ENCODE data around the gene GRM7.

The GRM7 gene

GRCh38 chr3:7001370-7001769, 140.5 kb downstream of the GRM7 start:
- no peaks in the 10 kb centered on the region for H3K27me3 ChIP-seq (ENCODE audit: insufficient read depth, low read depth, severe bottlenecking)
- no peak overlapping the region for H3K27ac ChIP-seq
- TF ChIP-seq CTCF (IDR thresholded peaks at IDR 0.05; ENCODE audit: low read depth, low read length) = no peak
- peaks cover 4% of the 10 kb centered on the region for H3K9me3 ChIP-seq (ENCODE audit: severe bottlenecking)
- H3K4me3 ChIP-seq (ENCODE audit: low read depth, low read length) = no peak overlapping the region
- no peak for DNase-seq
- no peaks in the 10 kb centered on the region for H3K36me3 ChIP-seq

DNA sequence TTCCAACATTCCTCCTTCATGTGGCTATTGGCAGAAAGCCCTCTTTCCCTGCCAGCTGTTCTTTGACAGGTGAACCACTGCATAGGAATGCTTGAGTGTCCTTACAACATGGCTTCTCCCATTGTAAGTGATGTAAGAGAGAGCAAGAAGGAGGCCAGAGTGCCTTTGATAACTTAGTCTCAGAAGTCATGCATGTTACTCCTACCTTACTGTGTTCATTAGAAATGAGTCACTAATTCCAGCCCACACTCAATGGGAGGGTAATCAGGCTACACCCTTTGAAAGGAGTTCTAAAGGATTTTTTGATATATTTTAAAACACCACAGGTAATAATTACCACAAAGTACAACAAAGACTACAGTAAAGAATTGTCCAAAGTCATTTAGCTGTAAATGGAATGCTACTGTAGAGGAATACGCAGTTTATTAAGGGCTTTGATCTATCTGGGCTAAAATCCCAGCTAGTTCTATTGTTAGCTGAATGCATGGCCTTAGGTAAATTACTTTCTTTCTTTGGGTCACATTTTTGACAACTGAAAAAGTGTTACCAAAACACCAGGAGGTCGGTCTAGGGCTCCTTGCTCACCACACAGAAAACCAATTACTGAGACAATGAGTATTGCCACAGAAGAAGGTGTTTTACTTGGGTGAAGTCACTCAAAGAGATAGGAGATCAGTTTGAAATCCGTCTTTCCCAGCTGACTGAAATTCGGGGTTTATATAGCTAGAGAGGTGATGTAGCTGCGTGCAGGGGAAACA, 154.9 kb downstream of the GRM7 start:
- Histone ChIP-seq H3K4me3 (ENCODE audit: low read depth, low read length) (no peak overlapping the region), H3K27ac (no peak overlapping the region), H3K9me3 (ENCODE audit: severe bottlenecking) (no peaks in the 10 kb centered on the region), H3K36me3 (no peaks in the 10 kb centered on the region), H3K27me3 (ENCODE audit: insufficient read depth, low read depth, severe bottlenecking) (no peaks in the 10 kb centered on the region)
- no peak for TF ChIP-seq CTCF (IDR thresholded peaks at IDR 0.05; ENCODE audit: low read depth, low read length)
- DNase-seq = no peak

GRCh38 chr3:7025581-7026300, 164.8 kb downstream of the GRM7 start:
- no peaks in the 10 kb centered on the region for H3K36me3 ChIP-seq
- H3K27ac ChIP-seq = no peak overlapping the region
- H3K9me3 ChIP-seq (ENCODE audit: severe bottlenecking) = no peaks in the 10 kb centered on the region
- H3K4me3 ChIP-seq (ENCODE audit: low read depth, low read length) = no peak overlapping the region
- TF ChIP-seq CTCF (IDR thresholded peaks at IDR 0.05; ENCODE audit: low read depth, low read length) = no peak
- H3K27me3 ChIP-seq (ENCODE audit: insufficient read depth, low read depth, severe bottlenecking) = no peaks in the 10 kb centered on the region
- no peak for DNase-seq

GRCh38 chr3:7029562-7029961, 168.6 kb downstream of the GRM7 start:
- Histone ChIP-seq H3K27ac (no peak overlapping the region), H3K36me3 (no peaks in the 10 kb centered on the region), H3K27me3 (ENCODE audit: insufficient read depth, low read depth, severe bottlenecking) (no peaks in the 10 kb centered on the region), H3K9me3 (ENCODE audit: severe bottlenecking) (no peaks in the 10 kb centered on the region), H3K4me3 (ENCODE audit: low read depth, low read length) (no peak overlapping the region)
- TF ChIP-seq CTCF (IDR thresholded peaks at IDR 0.05; ENCODE audit: low read depth, low read length) = no peak
- no peak for DNase-seq

GRCh38 chr3:7038394-7038793, 177.5 kb downstream of the GRM7 start:
- Histone ChIP-seq H3K27ac (no peak overlapping the region), H3K9me3 (ENCODE audit: severe bottlenecking) (no peaks in the 10 kb centered on the region)
- DNase-seq = no peak

More at GRCh38 chr3:7038394-7038793, 177.5 kb downstream of the GRM7 start:
- no peak for TF ChIP-seq CTCF (IDR thresholded peaks at IDR 0.05; ENCODE audit: low read depth, low read length)
- Histone ChIP-seq H3K4me3 (ENCODE audit: low read depth, low read length) (no peak overlapping the region), H3K27me3 (ENCODE audit: insufficient read depth, low read depth, severe bottlenecking) (no peaks in the 10 kb centered on the region), H3K36me3 (no peaks in the 10 kb centered on the region)
